CD4-positive, alpha-beta T cell treated with Interleukin-12 subunit alpha and Interleukin-12 subunit beta, for 1 hour (primary cell): ENCODE measurements around the gene EIF4A3.
A peak's percentile ranks its signal among the peaks of the same experiment; 100 is the strongest.

ENCODE experiments used
- DNase-seq: peaks from one replicate; pipeline ENCODE4 v3.0.0-alpha.2; 2020

Gene EIF4A3

GRCh38 chr17:80147035-80147822 is at the start of gene EIF4A3:
Gene EIF4A3, minus strand, starts transcription at chr17:80147128. Its CDS starts 167 bp downstream, at chr17:80146961.
- peak; percentile 97 for DNase-seq

GRCh38 chr17:80196652-80197051 is 49.7 kb upstream of the EIF4A3 start:
- no peak for DNase-seq

- peak; percentile 68 for DNase-seq
Measured at GRCh38 chr17:80195671-80196529, 49.0 kb upstream of the EIF4A3 start.

GRCh38 chr17:80195141-80195540 is 48.2 kb upstream of the EIF4A3 start:
- DNase-seq, result no peak

GRCh38 chr17:80191865-80192661 is 45.1 kb upstream of the EIF4A3 start:
- DNase-seq, result no peak

GRCh38 chr17:80191192-80191591 is 44.3 kb upstream of the EIF4A3 start:
- DNase-seq, result no peak

GRCh38 chr17:80190716-80191115 is 43.8 kb upstream of the EIF4A3 start:
- DNase-seq, result no peak

- no peak for DNase-seq
Measured at GRCh38 chr17:80189611-80190010, 42.7 kb upstream of the EIF4A3 start.

GRCh38 chr17:80187515-80187941 is 40.6 kb upstream of the EIF4A3 start:
- DNase-seq, result no peak

GRCh38 chr17:80187090-80187489 is 40.2 kb upstream of the EIF4A3 start:
- no peak for DNase-seq

GRCh38 chr17:80185968-80186367 is 39.0 kb upstream of the EIF4A3 start:
- DNase-seq, result no peak

- no peak for DNase-seq
Measured at GRCh38 chr17:80184423-80184714, 37.4 kb upstream of the EIF4A3 start.

- no peak for DNase-seq
Measured at GRCh38 chr17:80183581-80184422, 36.9 kb upstream of the EIF4A3 start.

GRCh38 chr17:80182845-80183223 is 35.9 kb upstream of the EIF4A3 start:
- DNase-seq, result no peak

- no peak for DNase-seq
Measured at GRCh38 chr17:80182118-80182844, 35.4 kb upstream of the EIF4A3 start.

- no peak for DNase-seq
Measured at GRCh38 chr17:80181431-80181830, 34.5 kb upstream of the EIF4A3 start.

- DNase-seq, result no peak
Measured at GRCh38 chr17:80180192-80180591, 33.3 kb upstream of the EIF4A3 start.

- DNase-seq, result no peak
Measured at GRCh38 chr17:80177986-80178595, 31.2 kb upstream of the EIF4A3 start.

GRCh38 chr17:80176757-80177156 is 29.8 kb upstream of the EIF4A3 start:
- DNase-seq, result no peak

GRCh38 chr17:80173916-80174315 is 27.0 kb upstream of the EIF4A3 start:
- no peak for DNase-seq

GRCh38 chr17:80173126-80173525 is 26.2 kb upstream of the EIF4A3 start:
- no peak for DNase-seq
